Coronary artery (tissue), 2 donors: ENCODE measurements around the gene NRROS.

ENCODE experiments used
- DNase-seq: peaks from one replicate; pipeline ENCODE4 v3.0.0-alpha.2; 2017; ENCODE audit warnings: low spot score
- H3K27ac ChIP-seq, 2 donors: fragments of 200-600 bp; sonication (generic); one replicate each; pipeline ENCODE4 v1.5.1; 2016 to 2019
- H3K4me3 ChIP-seq: fragments of 200-600 bp; sonication (generic); 2 replicates; pipeline ENCODE4 v1.5.1; 2016; ENCODE audit warnings: mild to moderate bottlenecking, moderate library complexity
- TF ChIP-seq, protein P1 (sequence below): fragments of 200-600 bp; sonication (generic); IDR thresholded peaks from one replicate; pipeline ENCODE4 v1.5.1; 2019; ENCODE audit warnings: antibody characterized with exemption

Gene NRROS

DNA sequence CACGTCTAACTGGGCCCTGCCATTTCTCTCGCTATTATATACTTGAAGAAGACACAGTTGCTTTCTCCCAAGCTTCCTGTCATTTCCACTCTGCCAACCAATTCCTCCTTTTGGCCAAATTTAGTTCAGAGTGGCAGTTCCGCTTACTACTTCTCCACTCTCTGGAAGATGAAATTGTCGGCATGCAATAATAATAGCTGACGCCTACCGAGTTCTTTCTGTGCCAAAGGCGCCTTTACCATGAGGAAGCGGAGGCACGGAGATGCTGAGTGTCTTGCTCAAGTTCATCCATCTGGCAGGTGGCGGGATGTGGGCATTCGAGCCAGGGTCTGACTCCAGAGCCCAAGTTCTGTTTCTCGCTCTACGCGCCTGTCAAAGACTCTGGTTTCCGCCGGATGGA lies 14.6 kb upstream of the NRROS start:
- H3K4me3 ChIP-seq, result no peak overlapping the region
- TF ChIP-seq, protein P1, sequence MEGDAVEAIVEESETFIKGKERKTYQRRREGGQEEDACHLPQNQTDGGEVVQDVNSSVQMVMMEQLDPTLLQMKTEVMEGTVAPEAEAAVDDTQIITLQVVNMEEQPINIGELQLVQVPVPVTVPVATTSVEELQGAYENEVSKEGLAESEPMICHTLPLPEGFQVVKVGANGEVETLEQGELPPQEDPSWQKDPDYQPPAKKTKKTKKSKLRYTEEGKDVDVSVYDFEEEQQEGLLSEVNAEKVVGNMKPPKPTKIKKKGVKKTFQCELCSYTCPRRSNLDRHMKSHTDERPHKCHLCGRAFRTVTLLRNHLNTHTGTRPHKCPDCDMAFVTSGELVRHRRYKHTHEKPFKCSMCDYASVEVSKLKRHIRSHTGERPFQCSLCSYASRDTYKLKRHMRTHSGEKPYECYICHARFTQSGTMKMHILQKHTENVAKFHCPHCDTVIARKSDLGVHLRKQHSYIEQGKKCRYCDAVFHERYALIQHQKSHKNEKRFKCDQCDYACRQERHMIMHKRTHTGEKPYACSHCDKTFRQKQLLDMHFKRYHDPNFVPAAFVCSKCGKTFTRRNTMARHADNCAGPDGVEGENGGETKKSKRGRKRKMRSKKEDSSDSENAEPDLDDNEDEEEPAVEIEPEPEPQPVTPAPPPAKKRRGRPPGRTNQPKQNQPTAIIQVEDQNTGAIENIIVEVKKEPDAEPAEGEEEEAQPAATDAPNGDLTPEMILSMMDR, result no peak
- H3K27ac ChIP-seq, result peak overlapping the region in 1 of 2 donors; percentile 75
- no peak for DNase-seq

DNA sequence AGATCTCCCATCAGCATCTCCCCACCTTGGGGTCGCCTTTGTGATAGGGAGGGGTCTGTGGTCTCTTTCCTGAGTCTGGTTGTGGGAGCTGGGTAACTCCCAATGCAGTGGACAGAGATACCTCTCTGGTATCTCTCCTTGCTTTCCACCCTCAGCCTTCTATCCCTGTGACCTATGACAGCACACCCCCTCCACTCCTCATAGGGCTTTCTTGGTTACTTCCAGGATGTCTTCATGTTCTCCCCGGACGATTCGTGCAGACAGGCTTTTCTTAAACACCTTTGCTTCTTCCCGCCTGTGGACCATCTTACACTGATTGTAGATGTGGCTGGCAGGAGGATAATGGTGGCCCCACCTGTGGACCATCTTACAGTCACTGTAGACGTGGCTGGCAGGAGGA lies 14.2 kb upstream of the NRROS start:
- Histone ChIP-seq H3K27ac (peak overlapping the region in 1 of 2 donors; percentile 75), H3K4me3 (no peak overlapping the region)
- DNase-seq, result no peak
- TF ChIP-seq, protein P1, result no peak

DNA sequence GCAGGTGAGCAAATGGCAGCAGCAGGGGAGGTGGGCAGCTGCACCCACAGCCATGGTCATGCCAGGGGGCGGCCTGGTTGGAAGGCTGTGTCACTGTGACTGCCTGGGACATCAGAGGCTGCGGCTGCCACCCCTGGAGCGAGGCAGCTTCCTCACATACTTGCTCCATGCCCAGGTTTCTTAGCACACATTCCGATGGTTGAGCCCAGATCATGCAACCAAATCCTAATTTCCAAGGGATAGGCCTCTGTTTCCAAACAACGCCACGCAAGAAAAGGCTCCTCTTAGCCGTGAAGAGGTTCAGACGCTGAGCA lies 11.6 kb upstream of the NRROS start:
- no peak overlapping the region for H3K27ac ChIP-seq
- H3K4me3 ChIP-seq, result no peak overlapping the region
- TF ChIP-seq, protein P1, result no peak
- DNase-seq, result no peak

DNA sequence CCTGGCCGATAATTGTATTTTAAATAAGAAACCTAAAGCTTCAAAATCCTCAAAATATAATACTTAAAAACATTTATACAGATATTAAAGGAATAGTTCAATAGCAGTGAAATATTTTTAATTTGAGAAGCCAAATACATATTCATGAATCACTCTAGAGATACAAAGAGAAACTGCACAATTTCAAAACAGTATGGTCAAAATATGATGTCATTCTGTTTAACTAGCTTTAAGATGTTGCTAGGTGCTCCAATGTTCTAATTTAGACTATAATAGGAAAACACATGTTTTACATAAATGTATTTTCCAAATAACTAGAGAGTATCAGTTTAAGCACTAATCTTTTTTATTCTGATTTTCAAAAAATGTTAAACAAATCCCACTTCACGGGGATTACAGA lies 10.3 kb upstream of the NRROS start:
- no peak overlapping the region for H3K4me3 ChIP-seq
- no peak overlapping the region for H3K27ac ChIP-seq
- TF ChIP-seq, protein P1, result no peak
- DNase-seq, result no peak

DNA sequence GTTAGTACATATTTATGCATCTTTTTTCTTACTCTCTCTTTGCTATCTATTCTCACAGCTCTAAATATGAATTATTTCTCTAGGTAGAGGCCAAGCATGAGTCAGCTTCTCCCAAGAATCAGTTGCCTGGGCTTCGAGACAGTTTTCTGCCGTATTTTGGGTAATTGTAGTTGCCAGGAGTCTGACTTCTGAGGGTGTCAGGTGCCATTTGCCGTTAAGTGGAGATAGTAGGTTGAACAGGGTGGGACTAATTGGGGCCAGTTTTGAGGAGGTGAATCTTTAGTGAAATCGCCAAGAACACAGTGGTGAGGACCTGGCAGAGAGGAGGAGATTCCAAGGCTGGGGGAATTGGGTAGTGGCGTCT lies 7.8 kb upstream of the NRROS start:
- H3K4me3 ChIP-seq, result peak overlapping the region; percentile 83
- DNase-seq, result no peak
- H3K27ac ChIP-seq, result peak overlapping the region; percentile 54 to 86
- TF ChIP-seq, protein P1, result no peak

DNA sequence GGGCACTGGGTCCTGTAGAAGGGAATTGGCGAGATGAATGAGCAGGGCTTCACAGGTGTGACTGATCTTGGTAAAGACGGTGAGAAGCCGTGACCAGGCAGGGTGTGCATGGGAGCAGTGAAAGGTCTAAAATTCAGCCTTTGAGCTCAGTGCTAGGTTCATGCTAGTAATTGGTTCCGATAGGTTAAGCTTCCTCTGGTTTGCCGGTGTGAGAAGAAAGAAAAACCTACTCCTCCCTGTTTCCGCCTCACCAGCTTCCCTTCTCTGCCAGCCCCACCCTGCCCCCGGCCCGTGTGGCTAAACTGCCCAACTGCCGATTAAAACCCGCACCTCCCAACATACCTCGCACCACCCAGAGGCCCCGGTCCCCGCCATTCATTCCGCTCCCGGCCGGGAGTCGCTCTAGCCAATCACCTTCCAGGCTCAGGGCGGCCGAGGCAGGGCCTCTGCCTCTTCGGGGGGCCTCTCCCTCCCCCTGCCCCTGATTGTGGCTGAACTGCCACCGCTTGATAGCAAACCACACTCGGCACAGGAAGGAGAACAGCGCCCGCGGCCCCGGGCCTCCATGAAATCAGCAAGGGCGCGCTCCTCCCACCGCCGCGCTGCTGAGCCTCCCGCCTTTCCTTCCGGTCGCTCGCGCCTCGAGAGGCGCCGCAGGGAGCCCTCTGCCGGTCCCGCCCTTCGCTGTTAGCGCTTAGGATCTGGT lies 7.3 kb upstream of the NRROS start:
- H3K4me3 ChIP-seq, result peak overlapping the region; percentile 83

DNA sequence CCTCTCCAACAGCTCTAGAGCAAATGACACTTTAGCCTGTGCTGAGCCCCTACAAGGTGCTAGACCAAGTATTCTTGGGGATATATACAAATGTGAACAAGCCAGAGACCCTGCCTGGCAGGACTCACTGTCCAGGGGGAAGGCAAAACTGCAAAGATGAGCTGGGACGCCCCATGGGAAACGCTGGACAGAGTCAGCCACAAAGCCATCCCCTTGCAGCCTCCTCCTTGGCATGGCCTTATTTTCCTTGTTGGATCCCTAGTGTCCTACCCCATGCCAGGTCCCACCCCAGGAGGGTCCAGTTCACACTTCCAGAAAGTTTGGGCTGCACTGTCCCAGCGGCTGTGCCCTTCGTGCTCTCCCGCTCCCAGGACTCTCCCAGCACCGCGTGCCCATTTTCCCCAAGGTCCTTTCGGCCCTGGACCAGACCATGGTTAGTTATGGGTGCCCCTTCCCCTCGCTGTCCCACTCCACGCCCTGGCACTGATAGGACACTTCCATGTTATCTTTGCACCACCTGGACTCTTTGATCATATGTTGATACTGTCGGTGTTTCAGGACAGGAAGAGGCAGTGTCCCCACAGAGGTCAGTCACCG lies 5.8 kb upstream of the NRROS start:
- TF ChIP-seq, protein P1, result no peak
- peak overlapping the region; percentile 18 to 76 for H3K27ac ChIP-seq
- DNase-seq, result no peak
- no peak overlapping the region for H3K4me3 ChIP-seq

More for the DNA sequence above, 7.3 kb upstream of the NRROS start:
- peak overlapping the region; percentile 54 to 86 for H3K27ac ChIP-seq
- TF ChIP-seq, protein P1, result no peak
- DNase-seq, result no peak
